ENCODE data around the gene UGT1A8.
"Not testable (repeated sequence)": the region's sequence is repeated elsewhere in the genome, so short reads cannot be mapped to it uniquely, and the experiment has no call there.

The UGT1A8 gene

DNA sequence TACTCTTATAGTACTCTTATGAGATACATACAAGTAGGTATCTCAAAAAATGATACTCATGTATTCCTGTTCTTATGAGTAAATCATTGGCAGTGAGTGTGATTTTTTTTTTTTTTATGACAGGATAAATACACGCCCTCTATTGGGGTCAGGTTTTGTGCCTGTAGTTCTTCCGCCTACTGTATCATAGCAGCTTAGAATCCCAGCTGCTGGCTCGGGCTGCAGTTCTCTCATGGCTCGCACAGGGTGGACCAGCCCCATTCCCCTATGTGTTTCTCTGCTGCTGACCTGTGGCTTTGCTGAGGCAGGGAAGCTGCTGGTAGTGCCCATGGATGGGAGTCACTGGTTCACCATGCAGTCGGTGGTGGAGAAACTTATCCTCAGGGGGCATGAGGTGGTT lies at the start of gene UGT1A8:
UGT1A8 (plus strand) TSS at position 158 of the 400 bp plus-strand sequence; CDS start at position 233, 75 bp downstream.
- not testable (repeated sequence) for DNase-seq

DNA sequence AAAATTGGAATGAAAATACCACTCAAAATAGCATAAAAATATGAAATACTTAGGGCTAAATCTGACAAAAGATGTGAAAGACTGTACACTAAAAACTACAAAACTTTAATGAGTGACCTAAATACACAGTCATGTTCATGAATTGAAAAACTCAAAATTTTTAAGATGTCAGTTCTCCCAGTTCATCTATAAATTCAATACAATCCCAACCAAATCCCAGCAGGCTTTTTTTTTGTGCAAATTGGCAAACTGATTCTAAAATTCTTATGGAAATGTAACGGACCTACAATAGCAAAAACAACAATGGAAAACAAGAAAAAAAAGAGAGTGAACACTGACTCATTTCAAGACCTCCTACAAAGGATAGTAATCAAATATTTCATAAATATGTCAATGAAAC lies 46.4 kb upstream of the UGT1A8 start:
- no peak for DNase-seq

DNA sequence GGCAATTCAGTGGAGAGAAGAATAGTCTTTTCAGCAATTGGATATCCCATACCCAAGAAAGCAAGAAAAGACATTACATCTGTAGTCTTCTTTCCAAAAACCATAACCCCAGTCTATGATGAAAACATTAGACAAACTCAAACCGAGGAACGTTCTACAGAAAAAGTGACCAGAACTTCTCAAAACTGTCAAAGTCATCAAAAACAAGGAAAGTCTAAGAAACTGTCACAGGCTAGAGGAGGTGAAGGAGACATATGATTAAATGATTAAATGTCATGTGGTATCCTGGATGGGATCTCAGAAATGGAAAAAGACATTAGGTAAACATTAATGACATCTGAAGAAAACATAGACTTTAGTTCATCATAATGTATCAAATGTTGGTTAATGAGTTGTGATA lies 46.0 kb upstream of the UGT1A8 start:
- DNase-seq: no peak

DNA sequence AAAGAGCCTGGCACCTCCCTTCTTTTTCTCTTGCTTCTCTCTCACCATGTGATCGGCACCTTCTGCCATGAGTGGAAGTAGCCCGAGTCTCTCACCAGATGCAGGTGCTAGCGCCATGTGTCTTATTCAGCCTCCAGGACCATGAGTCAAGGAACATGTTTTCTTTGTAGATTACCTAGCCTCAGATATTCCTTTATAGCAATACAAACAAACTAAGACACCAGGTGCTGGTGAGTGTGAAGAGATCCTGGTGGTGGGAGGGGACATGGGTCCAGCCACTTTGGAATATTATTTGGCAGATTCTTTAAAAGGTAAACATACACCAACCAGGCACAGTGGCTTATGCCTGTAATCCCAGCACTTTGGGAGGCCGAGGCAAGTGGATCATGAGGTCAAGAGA lies 45.0 kb upstream of the UGT1A8 start:
- DNase-seq: peak in 1 of 3 experiments; percentile 2

DNA sequence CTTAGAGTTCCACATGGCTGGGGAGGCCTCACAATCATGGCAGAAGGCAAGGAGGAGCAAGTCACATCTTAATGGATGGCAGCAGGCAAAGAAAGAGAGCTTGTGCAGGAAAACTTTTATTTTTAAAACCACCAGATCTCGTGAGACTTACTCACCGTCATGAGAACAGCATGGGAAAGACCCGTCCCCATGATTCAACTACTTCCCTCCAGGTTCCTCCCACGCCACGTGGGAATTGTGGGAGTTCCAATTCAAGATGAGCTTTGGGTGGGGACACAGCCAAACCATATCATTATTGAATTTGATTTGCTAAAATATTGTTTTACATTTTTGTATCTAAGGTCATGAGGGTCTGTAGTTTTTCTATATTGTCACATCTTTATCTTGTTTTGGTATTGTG lies 40.1 kb upstream of the UGT1A8 start:
- DNase-seq: not testable (repeated sequence)

DNA sequence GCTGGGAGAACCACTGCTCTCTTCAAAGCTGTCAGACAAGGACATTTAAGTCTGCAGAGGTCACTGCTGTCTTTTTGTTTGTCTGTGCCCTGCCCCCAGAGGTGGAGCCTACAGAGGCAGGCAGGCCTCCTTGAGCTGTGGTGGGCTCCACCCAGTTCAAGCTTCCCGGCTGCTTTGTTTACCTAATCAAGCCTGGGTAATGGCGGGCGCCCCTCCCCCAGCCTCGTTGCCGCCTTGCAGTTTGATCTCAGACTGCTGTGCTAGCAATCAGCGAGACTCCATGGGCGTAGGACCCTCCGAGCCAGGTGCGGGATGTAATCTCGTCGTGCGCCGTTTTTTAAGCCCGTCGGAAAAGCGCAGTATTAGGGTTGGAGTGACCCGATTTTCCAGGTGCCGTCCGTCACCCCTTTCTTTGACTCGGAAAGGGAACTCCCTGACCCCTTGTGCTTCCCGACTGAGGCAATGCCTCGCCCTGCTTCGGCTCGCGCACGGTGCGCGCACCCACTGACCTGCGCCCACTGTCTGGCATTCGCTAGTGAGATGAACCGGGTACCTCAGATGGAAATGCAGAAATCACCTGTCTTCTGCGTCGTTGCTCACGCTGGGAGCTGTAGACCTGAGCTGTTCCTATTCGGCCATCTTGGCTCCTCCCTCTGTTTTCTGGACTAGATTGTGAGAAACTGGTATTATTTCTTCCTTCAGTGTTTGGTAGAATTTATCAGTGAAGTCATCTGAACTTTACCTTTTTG lies 34.0 kb upstream of the UGT1A8 start:
- not testable (repeated sequence) for DNase-seq

DNA sequence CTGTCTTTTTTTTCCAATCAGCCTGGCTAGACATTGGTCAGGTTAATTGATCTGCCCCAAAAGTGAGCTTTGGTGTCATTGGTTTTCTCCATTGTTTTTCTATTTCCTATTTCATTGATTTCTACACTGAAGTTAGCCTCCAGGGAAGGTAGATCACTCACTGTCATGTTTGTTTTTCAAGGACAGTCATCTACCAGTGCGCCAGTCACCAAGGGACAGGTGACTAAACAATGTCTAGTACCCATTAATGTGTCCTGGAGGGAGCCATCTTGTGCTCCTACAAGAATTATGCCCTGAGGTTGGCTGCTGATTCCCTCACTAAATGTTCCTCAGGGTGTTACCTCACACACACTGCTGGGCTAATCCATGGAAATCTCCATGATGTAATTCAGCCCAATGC lies 33.2 kb upstream of the UGT1A8 start:
- DNase-seq: peak in 1 of 3 experiments; percentile 17

DNA sequence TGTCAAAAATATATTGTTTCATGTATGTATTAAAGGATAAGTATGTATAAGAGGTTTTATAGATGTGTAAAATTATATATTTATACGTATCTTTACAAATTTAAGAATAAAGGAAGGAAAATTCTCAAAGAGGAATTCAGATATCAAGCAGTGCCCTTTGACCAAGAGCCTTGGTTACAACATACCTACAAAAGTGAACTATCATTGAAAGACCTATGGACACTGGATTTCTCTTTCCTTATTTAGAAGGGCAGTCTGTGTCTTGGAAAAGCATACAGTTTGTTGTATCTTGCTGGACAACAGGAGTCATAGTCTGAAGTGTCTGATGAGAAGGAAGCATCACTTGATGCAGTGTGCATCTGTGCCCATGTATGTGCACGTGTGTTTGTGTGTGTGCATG lies 29.0 kb upstream of the UGT1A8 start:
- no peak for DNase-seq

DNA sequence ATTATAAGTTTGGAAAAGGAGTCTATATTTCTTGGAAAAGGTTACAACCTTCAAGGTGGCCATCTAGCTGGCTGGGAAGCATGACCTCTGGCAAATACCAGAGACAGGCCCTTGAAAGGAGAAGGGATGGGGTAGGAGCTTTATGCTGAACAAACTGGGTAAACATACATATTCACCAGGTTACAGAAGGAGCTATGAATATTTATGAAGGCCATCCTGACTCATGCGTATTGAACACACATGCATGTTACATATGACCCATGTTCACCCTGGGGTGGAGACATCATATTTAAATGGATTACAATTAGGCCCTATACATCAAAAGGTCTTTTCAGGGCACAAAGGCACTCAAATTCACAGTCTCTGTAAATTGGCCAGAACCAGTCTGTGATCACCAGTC lies 24.7 kb upstream of the UGT1A8 start:
- DNase-seq: not testable (repeated sequence)

DNA sequence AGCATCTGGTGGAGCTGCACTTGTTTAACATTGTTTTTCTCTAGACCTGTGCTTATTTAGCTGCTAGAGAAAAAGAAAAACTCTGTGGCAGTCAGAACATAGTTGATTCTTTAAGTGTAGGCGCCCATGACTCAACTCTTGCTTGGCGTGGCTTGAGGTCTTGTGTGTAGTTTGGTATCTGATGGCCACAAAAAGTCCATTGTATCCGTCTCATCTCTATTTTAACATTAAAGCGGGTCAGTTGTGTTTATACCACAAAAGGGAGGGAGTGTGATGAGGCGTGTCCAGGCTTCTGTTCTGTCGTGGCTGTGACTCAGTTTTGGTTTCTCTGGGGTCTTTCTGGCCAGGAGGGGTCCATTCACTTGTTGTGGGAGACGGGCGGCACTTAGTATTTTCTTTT lies 24.2 kb upstream of the UGT1A8 start:
- DNase-seq: no peak

DNA sequence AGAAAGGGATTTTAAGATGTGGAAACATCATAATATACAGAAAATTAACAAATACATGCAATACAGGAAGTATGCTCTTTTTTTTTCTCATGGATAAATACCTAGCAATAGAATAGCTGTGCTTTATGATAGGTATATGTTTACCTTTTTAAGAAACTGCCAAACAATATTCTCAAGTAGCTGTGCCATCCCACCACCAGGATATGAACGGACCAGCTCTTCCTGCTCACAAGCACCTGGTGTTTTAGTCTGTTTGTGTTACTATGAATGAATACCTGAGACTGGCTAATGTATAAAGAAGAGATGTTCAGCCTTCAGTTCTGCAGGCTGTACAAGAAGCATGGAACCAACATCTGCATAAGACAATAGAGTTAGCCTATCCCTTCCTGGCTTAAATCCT lies 19.9 kb upstream of the UGT1A8 start:
- peak in 1 of 3 experiments; percentile 26 for DNase-seq

DNA sequence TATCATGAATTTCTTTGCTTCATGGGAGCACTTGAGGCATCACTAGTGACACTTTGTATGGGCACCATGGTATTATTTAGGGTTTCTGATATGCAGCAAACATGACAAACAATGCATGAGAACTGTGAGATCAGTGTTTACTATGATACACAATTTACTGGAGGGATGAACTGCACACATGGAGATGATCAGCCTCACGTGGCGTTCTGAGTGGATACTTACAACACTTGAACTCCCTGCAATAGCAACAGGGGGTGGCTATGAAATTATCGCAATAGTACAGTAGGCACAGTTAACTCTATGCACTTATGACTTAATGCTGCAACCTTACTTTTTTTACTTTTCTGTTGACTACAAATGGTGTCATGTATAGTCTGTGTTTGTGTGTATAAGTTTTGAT lies 18.5 kb upstream of the UGT1A8 start:
- peak; percentile 3 to 61 (median 24) for DNase-seq

DNA sequence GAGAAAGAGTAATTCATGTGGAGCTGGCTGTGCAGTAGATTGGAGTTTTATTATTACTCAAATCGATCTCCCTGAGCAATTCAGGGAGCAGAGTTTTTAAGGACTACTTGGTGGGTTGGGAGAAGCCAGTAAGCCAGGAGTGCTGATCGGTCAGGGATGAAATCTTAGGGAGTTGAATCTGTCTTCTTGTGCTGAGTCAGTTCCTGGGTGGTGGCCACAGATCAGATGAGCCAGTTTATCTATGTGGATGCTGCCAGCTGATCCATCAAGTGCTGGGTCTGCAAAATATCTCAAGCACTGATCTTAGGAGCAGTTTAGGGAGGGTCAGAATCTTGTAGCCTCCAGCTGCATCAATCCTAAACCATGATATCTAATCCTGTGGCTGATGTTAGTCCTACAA lies 17.0 kb upstream of the UGT1A8 start:
- no peak for DNase-seq

DNA sequence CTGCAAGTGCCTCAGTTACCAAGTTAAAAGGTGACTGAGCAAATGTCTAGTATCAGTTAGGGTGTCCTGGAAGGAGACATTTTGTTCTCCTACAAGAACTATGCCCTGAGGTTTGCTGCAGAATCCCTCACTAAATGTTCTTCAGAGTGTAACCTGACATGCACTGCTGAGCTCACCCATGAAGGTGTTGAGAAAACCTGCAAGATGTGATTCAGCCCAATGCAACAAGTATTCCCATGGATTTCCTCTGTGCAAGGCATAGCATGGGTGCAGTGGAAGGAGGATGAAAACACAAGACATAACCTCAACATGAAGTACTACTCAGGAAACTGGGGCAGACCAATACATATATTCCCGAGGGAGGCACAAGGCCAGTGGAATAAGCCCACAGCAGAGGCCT lies 15.4 kb upstream of the UGT1A8 start:
- DNase-seq: no peak

DNA sequence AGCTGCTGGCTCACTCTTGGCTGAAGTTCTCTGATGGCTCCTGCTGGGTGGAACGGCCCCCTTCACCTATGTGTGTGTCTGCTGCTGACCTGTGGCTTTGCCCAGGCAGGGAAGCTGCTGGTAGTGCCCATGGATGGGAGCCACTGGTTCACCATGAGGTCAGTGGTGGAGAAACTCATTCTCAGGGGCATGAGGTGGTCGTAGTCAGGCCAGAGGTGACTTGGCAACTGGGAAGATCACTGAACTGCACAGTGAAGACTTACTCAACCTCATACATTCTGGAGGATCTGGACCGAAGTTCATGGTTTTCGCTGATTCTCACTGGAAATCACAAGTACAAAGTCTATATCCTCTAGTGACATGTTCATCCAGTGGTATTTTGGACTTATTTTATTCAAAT lies 13.9 kb upstream of the UGT1A8 start:
- DNase-seq: no peak

DNA sequence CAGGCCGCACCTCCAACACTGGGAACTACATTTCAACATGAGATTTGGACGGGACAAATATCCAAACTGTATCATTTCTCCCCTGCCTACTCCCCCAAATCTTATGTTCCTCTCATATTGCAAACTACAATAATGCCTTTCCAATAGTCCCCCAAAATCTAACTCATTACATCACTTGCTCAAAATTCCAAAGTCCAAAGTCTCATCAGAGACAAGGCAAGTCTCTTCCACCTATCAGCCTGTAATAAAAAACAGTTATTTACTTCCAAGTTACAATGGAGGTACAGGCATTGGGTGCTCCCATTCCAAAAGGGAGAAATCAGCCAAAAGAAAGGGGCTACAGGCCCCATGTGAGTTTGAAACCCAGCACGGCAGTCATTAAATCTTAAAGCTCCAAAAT lies 12.6 kb upstream of the UGT1A8 start:
- no peak for DNase-seq

DNA sequence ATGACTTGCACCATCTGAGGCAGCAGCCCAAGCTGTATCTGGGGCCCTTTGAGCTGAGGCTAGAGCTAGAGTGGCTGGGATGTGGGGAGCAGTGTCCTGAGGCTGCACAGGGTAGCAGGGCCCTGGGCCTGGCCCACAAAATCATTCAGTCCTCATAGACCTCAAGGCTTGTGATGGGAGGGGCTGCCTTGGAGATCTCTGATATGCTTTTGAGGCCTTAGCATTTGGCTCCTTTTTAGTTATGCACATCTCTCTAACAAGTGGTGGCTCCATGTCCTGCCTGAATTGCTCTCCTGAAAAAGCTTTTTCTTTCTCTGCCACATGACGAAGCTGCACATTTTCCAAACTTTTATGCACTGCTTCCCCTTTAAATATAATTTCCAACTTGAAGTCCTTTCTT lies 11.8 kb upstream of the UGT1A8 start:
- no peak for DNase-seq

DNA sequence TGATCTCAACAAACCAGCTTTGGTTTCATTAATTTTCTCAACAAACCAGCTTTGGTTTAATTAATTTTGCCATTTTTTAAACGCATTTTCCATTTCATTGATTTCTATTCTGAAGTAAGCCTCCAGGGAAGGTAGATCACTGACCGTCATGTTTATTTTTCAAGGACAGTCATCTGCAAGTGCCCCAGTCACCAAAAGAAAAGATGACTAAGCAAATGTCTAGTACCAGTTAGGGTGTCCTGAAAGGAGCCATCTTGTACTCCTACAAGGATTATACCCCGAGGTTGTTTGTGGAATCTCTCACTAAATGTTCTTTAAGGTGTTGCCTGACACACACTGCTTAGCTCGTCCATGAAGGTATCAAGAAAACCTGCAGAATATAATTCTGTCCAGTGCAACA lies 6.1 kb upstream of the UGT1A8 start:
- no peak for DNase-seq

DNA sequence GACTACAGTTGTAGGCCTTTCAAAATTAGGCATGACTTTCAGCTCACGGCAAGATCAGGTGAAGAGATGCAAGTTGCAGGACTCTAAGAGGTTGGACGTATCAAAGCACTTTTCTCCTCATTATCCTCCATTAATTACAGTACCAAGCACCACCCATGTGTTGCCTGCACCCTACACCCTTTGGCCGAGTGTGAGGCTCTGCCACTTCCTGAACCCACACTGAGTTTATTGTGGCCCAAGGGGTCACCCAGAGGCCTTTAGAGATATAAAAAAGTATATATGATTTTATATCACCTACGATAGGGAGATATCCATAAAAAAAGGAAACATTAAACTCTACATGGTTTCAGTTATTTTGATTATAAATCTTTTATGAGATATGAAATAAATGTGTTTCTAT lies 2.8 kb downstream of the UGT1A8 start:
- no peak for DNase-seq

DNA sequence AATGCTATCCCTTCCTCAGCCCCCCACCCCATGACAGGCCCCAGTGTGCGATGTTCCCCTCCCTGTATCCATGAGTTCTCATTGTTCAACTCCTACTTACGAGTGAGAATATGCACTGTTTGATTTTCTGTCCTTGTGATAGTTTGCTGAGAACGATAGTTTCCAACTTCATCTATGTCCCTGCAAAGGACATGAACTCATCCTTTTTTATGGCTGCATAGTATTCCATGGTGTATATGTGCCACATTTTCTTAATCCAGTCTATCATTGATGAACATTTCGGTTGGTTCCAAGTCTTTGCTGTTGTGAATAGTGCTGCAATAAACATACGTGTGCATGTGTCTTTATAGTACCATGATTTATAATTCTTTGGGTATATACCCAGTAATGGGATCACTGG lies 4.4 kb downstream of the UGT1A8 start:
- DNase-seq: not testable (repeated sequence)

DNA sequence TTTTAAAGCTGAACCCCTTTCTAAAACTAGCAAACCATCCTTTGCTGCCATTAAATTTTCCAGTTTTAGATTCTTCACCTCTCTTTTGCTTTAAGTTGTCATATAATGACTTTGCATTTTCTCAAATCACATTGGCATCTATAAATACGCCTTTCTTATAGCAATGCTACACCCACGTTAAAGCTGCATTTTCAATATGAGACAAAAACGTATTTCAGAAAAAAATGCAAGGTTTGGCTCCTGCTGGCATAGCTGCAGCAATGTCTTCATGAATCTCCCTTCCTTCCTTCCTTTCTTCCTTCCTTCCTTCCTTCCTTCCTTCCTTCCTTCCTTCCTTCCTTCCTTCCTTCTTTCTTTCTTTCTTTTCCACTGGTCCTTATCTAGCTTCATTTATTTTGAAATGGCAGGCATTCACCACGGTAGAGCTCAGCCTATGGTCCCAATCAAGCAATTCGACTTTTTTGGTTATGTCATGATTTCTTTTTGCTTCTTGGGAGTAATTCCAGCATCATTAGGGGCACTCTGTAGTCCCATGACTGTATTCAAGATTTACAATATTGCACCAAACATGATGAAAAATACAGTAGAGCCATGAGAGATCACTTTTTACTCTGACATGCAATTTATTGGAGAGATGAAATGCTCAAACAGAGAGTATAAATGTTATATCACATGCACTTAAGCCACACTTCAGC lies 10.0 kb downstream of the UGT1A8 start:
- no peak for DNase-seq

DNA sequence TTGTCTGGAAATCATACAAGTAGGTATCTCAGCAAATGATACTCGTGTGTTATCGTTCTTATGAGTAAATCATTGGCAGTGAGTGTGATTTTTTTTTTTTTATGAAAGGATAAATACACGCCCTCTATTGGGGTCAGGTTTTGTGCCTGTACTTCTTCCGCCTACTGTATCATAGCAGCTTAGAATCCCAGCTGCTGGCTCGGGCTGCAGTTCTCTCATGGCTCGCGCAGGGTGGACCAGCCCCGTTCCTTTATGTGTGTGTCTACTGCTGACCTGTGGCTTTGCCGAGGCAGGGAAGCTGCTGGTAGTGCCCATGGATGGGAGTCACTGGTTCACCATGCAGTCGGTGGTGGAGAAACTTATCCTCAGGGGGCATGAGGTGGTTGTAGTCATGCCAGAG lies 18.9 kb downstream of the UGT1A8 start, which contains the start of gene UGT1A10:
UGT1A10 (plus strand) TSS at position 143 of the 400 bp plus-strand sequence; CDS start at position 218, 75 bp downstream.
- not testable (repeated sequence) for DNase-seq

DNA sequence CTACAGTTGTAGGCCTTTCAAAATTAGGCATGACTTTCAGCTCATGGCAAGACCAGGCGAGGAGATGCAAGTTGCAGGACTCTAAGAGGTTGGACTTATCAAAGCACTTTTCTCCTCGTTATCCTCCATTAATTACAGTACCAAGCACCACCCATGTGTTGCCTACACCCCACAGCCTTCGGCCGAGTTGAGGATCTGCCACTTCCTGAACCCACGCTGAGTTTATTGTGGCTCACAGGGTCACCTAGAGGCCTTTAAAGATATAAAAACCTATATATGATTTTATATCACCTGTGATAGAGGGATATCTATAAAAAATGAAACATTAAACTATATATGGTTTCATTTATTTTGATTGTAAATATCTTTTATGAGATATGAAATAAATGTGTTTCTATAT lies 21.4 kb downstream of the UGT1A8 start:
- DNase-seq: no peak

DNA sequence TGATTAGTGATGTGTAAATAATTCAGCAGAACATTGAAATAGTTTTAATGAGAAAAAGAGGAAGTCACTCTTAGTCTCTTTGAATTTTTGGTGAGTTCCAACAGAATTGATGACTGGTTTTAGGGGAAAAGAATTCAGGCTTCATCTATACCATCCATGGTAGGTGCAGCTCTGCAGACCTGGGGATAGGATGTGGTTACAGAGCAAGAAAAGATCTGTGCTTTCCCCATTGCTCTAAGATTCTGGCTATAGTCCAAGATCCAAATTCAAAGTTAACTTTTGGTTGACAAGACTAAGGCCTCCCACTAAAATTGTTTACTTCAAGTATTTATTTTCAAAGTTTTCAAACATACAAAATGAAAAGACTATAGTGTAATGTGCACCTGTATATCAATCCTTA lies 22.4 kb downstream of the UGT1A8 start:
- no peak for DNase-seq
